Measurements from ENCODE around the gene PHF10.

PHF10 gene

GRCh38 chr6:169654598-169655391 is 69.5 kb downstream of the PHF10 start:
- DNase-seq (ENCODE audit: low read depth): peak; percentile 48
- TF ChIP-seq, protein P1, sequence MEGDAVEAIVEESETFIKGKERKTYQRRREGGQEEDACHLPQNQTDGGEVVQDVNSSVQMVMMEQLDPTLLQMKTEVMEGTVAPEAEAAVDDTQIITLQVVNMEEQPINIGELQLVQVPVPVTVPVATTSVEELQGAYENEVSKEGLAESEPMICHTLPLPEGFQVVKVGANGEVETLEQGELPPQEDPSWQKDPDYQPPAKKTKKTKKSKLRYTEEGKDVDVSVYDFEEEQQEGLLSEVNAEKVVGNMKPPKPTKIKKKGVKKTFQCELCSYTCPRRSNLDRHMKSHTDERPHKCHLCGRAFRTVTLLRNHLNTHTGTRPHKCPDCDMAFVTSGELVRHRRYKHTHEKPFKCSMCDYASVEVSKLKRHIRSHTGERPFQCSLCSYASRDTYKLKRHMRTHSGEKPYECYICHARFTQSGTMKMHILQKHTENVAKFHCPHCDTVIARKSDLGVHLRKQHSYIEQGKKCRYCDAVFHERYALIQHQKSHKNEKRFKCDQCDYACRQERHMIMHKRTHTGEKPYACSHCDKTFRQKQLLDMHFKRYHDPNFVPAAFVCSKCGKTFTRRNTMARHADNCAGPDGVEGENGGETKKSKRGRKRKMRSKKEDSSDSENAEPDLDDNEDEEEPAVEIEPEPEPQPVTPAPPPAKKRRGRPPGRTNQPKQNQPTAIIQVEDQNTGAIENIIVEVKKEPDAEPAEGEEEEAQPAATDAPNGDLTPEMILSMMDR (IDR thresholded peaks at IDR 0.05; ENCODE audit: low read depth, low read length, missing control alignments): peak; percentile 47
- in situ Hi-C loops (cut with HindIII; ENCODE audit: low sequenced_read_pairs): no loop called here
- peak overlapping the region; percentile 42 for H3K4me3 ChIP-seq (ENCODE audit: low read depth, low read length)

Data from astrocyte of the cerebellum (primary cell).